ENCODE data around the gene FRS2.

Gene FRS2

DNA sequence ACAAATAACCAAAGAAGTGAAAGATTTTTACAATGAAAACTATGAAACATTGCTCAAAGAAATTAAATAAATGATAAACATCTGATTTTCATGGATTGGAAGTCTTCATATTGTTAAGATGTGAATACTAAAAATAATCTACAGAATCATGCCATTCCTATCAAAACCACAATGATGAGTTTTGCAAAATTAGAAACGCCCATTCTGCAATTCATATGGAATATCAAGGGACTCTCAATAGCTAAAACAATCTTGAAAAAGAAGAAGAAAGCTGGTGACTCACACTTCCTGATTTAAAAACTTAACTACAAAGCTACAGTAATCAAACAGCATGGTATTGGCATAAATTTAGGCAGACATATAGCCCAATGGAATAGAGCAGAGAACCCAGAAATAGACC lies 74.9 kb downstream of the FRS2 start:
- in situ Hi-C loops (cut with HindIII; ENCODE audit: low sequenced_read_pairs) = no loop called here
- DNase-seq (ENCODE audit: low read depth) = no peak
- TF ChIP-seq, protein P1, sequence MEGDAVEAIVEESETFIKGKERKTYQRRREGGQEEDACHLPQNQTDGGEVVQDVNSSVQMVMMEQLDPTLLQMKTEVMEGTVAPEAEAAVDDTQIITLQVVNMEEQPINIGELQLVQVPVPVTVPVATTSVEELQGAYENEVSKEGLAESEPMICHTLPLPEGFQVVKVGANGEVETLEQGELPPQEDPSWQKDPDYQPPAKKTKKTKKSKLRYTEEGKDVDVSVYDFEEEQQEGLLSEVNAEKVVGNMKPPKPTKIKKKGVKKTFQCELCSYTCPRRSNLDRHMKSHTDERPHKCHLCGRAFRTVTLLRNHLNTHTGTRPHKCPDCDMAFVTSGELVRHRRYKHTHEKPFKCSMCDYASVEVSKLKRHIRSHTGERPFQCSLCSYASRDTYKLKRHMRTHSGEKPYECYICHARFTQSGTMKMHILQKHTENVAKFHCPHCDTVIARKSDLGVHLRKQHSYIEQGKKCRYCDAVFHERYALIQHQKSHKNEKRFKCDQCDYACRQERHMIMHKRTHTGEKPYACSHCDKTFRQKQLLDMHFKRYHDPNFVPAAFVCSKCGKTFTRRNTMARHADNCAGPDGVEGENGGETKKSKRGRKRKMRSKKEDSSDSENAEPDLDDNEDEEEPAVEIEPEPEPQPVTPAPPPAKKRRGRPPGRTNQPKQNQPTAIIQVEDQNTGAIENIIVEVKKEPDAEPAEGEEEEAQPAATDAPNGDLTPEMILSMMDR (IDR thresholded peaks at IDR 0.05; ENCODE audit: low read depth, low read length, missing control alignments) = no peak
- no peak overlapping the region for H3K4me3 ChIP-seq (ENCODE audit: low read depth, low read length)

DNA sequence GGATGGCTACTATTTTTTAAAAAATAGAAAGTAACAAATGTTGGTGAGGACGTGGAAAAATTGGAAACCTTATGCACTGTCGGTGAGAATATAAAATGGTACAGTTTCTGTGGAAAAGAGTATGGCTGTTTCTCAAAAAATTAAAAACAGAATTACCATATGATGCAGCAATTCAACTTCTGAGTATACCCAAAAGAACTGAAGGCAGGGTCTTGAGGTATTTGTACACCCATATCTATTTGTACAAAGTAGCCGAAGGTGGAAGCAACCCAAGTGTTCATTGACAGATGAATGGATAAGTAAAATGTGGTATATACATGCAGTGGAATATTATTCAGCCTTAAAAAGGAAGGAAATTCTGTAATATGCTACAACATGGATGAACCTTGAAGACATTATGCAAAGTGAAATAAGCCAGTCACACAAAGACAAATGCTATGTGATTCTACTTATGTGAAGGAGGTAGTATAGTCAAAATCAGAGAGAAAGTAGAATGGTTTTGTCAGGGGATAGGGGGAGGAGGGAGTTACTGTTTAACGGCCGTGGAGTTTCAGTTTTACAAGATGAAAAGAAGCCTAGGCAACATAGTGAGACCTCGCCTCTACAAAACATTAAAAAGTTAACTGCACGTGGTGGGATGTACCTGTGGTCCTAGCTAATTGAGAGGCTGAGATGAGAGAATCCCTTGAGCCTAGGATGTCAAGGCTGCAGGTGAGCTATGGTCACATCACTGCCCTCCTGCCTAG lies 76.7 kb downstream of the FRS2 start:
- H3K4me3 ChIP-seq (ENCODE audit: low read depth, low read length) = no peak overlapping the region
- DNase-seq (ENCODE audit: low read depth) = no peak
- TF ChIP-seq, protein P1 (IDR thresholded peaks at IDR 0.05; ENCODE audit: low read depth, low read length, missing control alignments) = no peak
- in situ Hi-C loops (cut with HindIII; ENCODE audit: low sequenced_read_pairs) = no loop called here

DNA sequence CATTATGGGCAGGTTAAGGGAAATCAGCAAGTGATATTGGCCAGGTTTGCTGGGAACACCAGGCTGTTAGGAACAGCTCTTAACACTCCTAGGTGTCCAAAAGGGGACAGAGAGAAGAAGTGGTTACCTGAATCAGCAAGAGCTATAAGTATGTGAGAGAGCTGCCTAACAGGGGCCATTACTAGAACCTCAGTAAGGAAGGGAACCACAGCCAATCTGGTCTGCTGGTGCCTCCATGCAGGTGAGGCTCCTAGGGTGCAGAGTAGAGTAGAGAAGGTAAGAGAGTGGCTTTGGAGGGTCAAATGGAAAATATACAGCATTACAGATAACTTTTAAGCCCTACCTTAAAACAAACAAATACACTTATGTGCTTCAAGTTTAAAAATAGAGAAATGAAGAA lies 78.5 kb downstream of the FRS2 start:
- no peak overlapping the region for H3K4me3 ChIP-seq (ENCODE audit: low read depth, low read length)
- TF ChIP-seq, protein P1 (IDR thresholded peaks at IDR 0.05; ENCODE audit: low read depth, low read length, missing control alignments) = no peak
- no peak for DNase-seq (ENCODE audit: low read depth)
- in situ Hi-C loops (cut with HindIII; ENCODE audit: low sequenced_read_pairs) = no loop called here

DNA sequence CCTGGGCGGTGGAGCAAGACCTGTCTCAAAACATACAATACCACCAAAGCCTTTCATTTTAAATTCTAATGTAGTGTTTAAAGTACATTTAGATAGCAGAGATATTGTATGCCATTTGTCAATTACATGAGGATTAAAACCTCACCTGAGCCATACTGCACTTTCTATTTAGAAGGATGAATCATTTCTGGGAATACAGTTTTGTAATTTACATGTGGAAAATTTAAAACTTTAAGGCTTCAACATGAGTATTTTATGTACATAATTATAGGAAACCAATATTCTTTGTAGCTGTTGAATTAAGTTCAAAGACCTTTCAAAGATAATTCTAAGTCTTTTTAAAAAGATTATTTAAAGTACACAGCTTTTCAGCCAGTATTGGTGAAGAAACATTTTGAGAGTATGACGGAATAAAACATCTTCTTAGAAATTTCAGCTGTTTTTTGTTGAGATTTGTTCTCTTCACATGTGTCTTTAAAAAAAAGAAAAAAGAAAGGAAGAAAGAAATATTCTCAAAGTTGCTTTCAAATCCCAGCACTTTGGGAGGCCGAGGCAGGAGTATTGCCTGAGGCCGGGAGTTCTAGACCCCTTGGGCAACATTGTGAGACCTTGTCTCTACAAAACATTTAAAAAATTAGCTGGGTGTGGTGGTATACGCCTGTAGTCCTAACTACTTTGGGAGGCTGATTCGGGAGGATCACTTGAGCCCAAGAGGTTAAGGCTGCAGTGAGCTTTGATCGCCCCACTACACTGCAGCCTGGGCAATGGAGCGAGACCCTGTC lies 80.6 kb downstream of the FRS2 start:
- no peak overlapping the region for H3K4me3 ChIP-seq (ENCODE audit: low read depth, low read length)
- TF ChIP-seq, protein P1 (IDR thresholded peaks at IDR 0.05; ENCODE audit: low read depth, low read length, missing control alignments) = no peak
- DNase-seq (ENCODE audit: low read depth) = no peak
- in situ Hi-C loops (cut with HindIII; ENCODE audit: low sequenced_read_pairs) = no loop called here

DNA sequence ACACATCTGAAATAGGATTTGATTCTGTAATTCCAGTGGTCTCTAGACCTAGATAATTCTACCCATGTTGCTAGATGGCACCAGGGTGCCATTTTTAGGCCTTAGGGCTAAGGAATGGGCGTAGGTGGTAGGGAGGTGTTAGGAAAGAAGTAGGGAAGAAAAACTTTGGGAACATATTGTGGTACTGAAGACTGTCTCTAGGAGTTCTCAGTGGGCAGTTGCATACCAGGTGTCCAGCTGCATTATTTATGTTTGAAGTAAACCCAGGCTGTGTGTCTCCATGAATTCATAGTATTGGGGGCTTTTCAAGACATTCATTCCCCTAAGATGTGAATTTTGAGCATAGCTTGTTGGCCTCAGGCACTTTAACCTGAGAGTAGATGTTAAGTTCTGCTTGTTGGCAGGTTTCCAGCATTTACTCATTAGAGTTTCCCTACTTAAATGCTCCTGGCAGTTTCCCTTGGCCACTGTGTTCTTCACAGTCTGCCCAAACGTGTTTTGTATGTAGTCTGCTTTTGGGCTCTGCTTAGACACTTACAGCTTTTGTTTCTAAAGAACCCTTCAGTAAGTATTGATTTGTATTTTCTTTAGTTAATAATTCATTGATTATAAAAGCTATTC lies 83.5 kb downstream of the FRS2 start:
- peak; percentile 72 for DNase-seq (ENCODE audit: low read depth)
- no peak overlapping the region for H3K4me3 ChIP-seq (ENCODE audit: low read depth, low read length)
- in situ Hi-C loops (cut with HindIII; ENCODE audit: low sequenced_read_pairs) = no loop called here
- TF ChIP-seq, protein P1 (IDR thresholded peaks at IDR 0.05; ENCODE audit: low read depth, low read length, missing control alignments) = no peak

DNA sequence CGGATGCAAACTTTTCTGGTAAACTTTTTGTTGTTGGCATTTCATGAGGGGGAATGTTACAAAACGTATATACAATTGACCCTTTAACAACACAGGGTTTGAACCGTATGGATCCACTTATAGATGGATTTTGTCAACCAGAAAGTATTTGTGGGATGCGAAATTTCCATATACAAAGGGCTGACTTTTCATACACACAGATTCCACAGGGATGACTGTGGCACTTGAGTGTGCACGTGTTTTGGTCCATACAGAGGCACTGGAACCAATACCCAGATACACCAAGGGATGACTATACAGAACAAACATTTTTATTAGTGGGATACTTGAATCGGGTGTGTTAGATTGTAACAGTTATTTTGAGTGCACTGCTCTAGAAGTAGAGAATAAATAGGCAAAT lies 85.3 kb downstream of the FRS2 start:
- in situ Hi-C loops (cut with HindIII; ENCODE audit: low sequenced_read_pairs) = no loop called here
- TF ChIP-seq, protein P1 (IDR thresholded peaks at IDR 0.05; ENCODE audit: low read depth, low read length, missing control alignments) = no peak
- DNase-seq (ENCODE audit: low read depth) = peak; percentile 36
- no peak overlapping the region for H3K4me3 ChIP-seq (ENCODE audit: low read depth, low read length)

Measured in astrocyte of the cerebellum (primary cell).